ENCODE measurements around the gene SERPINB7.

GRCh38 chr18:63788447-63789096 lies 13.4 kb downstream of the SERPINB7 start:
- TF ChIP-seq, protein P1, sequence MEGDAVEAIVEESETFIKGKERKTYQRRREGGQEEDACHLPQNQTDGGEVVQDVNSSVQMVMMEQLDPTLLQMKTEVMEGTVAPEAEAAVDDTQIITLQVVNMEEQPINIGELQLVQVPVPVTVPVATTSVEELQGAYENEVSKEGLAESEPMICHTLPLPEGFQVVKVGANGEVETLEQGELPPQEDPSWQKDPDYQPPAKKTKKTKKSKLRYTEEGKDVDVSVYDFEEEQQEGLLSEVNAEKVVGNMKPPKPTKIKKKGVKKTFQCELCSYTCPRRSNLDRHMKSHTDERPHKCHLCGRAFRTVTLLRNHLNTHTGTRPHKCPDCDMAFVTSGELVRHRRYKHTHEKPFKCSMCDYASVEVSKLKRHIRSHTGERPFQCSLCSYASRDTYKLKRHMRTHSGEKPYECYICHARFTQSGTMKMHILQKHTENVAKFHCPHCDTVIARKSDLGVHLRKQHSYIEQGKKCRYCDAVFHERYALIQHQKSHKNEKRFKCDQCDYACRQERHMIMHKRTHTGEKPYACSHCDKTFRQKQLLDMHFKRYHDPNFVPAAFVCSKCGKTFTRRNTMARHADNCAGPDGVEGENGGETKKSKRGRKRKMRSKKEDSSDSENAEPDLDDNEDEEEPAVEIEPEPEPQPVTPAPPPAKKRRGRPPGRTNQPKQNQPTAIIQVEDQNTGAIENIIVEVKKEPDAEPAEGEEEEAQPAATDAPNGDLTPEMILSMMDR (IDR thresholded peaks at IDR 0.05; ENCODE audit: poor library complexity) = no peak
- no peak for TF ChIP-seq EZH2 (IDR thresholded peaks at IDR 0.05; ENCODE audit: borderline replicate concordance)
